ENCODE measurements around the gene C19orf12. TPM values are rescaled to one million over a fixed set of nuclear protein-coding genes. Genes with fewer than 3 reads are reported as not detected.

Gene C19orf12
- total and polyA plus RNA-seq, 7 experiments from 2014 or later, result 17.6 to 51.5 (median 23.3) TPM

- H3K4me3 ChIP-seq (ENCODE audit: low read length), result no peak overlapping the region
- Mint-ChIP-seq H3K36me3 (peaks cover 0 to 56% (median 7%) of the 10 kb centered on the region in 5 donors), H3K9me3 (peaks cover 0 to 2% (median 0%) of the 10 kb centered on the region in 11 donors), H3K27ac (peak overlapping the region; percentile 79 to 100 (median 98)), H3K4me3 (peak overlapping the region; percentile 77 to 93 (median 84)), H3K4me1 (peaks cover 56 to 85% (median 73%) of the 10 kb centered on the region in 7 donors), H3K27me3 (no peaks in the 10 kb centered on the region)
- no peak for DNase-seq
- peak overlapping the region; percentile 94 for H3K27ac ChIP-seq (ENCODE audit: low read depth, low read length)
- intact Hi-C loops (cut with micrococcal nuclease), result loop anchor here in 1 of 2 donors (5.0 kb wide), 1 partner anchor 272 kb away; the partner anchor contains the start of gene URI1
- POLR2A ChIA-PET, result no interaction called here
- H3K27me3 ChIP-seq (ENCODE audit: control insufficient read depth in 2 of 2, insufficient read depth in 2 of 2, low read length in 2 of 2), result no peaks in the 10 kb centered on the region
- no peaks in the 10 kb centered on the region for H3K9me3 ChIP-seq (ENCODE audit: control insufficient read depth in 2 of 3, low read length in 3 of 3)
- CTCF ChIA-PET, result interaction anchor here (3.5 kb wide), 1 partner anchor 45 kb away, joined by 35 read pairs; the partner anchor contains the start of gene C19orf12
- H3K4me1 ChIP-seq (ENCODE audit: control insufficient read depth in 2 of 2, insufficient read depth in 2 of 2, low read length in 2 of 2), result peaks cover 82 to 83% of the 10 kb centered on the region in 2 donors
- peaks cover 8 to 23% (median 8%) of the 10 kb centered on the region in 3 experiments for H3K36me3 ChIP-seq (ENCODE audit: control insufficient read depth in 2 of 3, insufficient read depth in 3 of 3, low read length in 3 of 3)
- ATAC-seq, result no peak
Measured at GRCh38 chr19:29670255-29670654, 44.8 kb downstream of the C19orf12 start.

GRCh38 chr19:29668746-29669609 lies 46.1 kb downstream of the C19orf12 start:
- H3K27ac Mint-ChIP-seq, result peak overlapping the region; percentile 88 to 100 (median 98)
- Histone ChIP-seq H3K4me1 (ENCODE audit: control insufficient read depth in 2 of 2, insufficient read depth in 2 of 2, low read length in 2 of 2) (peaks cover 69 to 70% of the 10 kb centered on the region in 2 donors), H3K27me3 (ENCODE audit: control insufficient read depth in 2 of 2, insufficient read depth in 2 of 2, low read length in 2 of 2) (no peaks in the 10 kb centered on the region), H3K36me3 (ENCODE audit: control insufficient read depth in 2 of 3, insufficient read depth in 3 of 3, low read length in 3 of 3) (peaks cover 0 to 11% (median 0%) of the 10 kb centered on the region in 3 experiments), H3K9me3 (ENCODE audit: control insufficient read depth in 2 of 3, low read length in 3 of 3) (no peaks in the 10 kb centered on the region), H3K27ac (ENCODE audit: low read depth, low read length) (peak overlapping the region; percentile 94), H3K4me3 (ENCODE audit: low read length) (peak overlapping the region; percentile 62)
- DNase-seq (no peak), ATAC-seq (no peak)
- H3K36me3 Mint-ChIP-seq, result peaks cover 0 to 56% (median 7%) of the 10 kb centered on the region in 5 donors
- no peaks in the 10 kb centered on the region for H3K27me3 Mint-ChIP-seq
- ChIA-PET CTCF (interaction anchor here (0.6 to 5.5 kb wide), 9 partner anchors 9 to 204 kb away, joined by 3 to 62 read pairs (median 21); partner anchors contain the start of genes C19orf12 and POP4), POLR2A (interaction anchor here (1.2 to 9.7 kb wide), 11 partner anchors 7 to 63 kb away, joined by 3 to 150 read pairs (median 14); partner anchors contain the start of genes C19orf12 and POP4)
- peaks cover 56 to 83% (median 78%) of the 10 kb centered on the region in 7 donors for H3K4me1 Mint-ChIP-seq
- H3K4me3 Mint-ChIP-seq, result peak overlapping the region; percentile 77 to 98 (median 93)
- H3K9me3 Mint-ChIP-seq, result peaks cover 0 to 2% (median 0%) of the 10 kb centered on the region in 11 donors
- intact Hi-C loops (cut with micrococcal nuclease), result loop anchor here (1.0 kb wide), 2 partner anchors 47 to 59 kb away; no protein-coding TSS in a partner anchor

GRCh38 chr19:29667901-29668341 lies 47.1 kb downstream of the C19orf12 start:
- CTCF ChIA-PET, result interaction anchor here (0.7 to 5.5 kb wide), 17 partner anchors 10 to 61 kb away, joined by 3 to 62 read pairs (median 4); partner anchors contain the start of genes C19orf12 and POP4
- no peaks in the 10 kb centered on the region for H3K9me3 ChIP-seq (ENCODE audit: control insufficient read depth in 2 of 3, low read length in 3 of 3)
- intact Hi-C loops (cut with micrococcal nuclease), result loop anchor here (1.0 to 2.0 kb wide), 4 partner anchors 13 to 58 kb away; no protein-coding TSS in a partner anchor
- POLR2A ChIA-PET, result interaction anchor here (0.5 to 9.7 kb wide), 16 partner anchors 8 to 274 kb away, joined by 3 to 150 read pairs (median 5); partner anchors contain the start of genes C19orf12, POP4 and URI1
- Mint-ChIP-seq H3K9me3 (peaks cover 0 to 2% (median 0%) of the 10 kb centered on the region in 11 donors), H3K27ac (peak overlapping the region; percentile 88 to 100 (median 97)), H3K4me1 (peaks cover 50 to 82% (median 74%) of the 10 kb centered on the region in 7 donors), H3K4me3 (peak overlapping the region; percentile 89 to 98 (median 93)), H3K36me3 (peaks cover 0 to 50% (median 7%) of the 10 kb centered on the region in 5 donors), H3K27me3 (no peaks in the 10 kb centered on the region)
- peak; percentile 57 for ATAC-seq
- peak overlapping the region; percentile 94 for H3K27ac ChIP-seq (ENCODE audit: low read depth, low read length)
- H3K4me3 ChIP-seq (ENCODE audit: low read length), result peak overlapping the region; percentile 62
- H3K27me3 ChIP-seq (ENCODE audit: control insufficient read depth in 2 of 2, insufficient read depth in 2 of 2, low read length in 2 of 2), result no peaks in the 10 kb centered on the region
- H3K36me3 ChIP-seq (ENCODE audit: control insufficient read depth in 2 of 3, insufficient read depth in 3 of 3, low read length in 3 of 3), result peaks cover 0 to 7% (median 0%) of the 10 kb centered on the region in 3 experiments
- DNase-seq, result peak in 8 of 9 donors; percentile 47 to 73 (median 68)
- H3K4me1 ChIP-seq (ENCODE audit: control insufficient read depth in 2 of 2, insufficient read depth in 2 of 2, low read length in 2 of 2), result peaks cover 59% of the 10 kb centered on the region in 2 donors

GRCh38 chr19:29667387-29667783 lies 47.7 kb downstream of the C19orf12 start:
- Mint-ChIP-seq H3K27me3 (no peaks in the 10 kb centered on the region), H3K9me3 (peaks cover 0 to under 1% (median 0%) of the 10 kb centered on the region in 11 donors), H3K36me3 (peaks cover 0 to 45% (median 7%) of the 10 kb centered on the region in 5 donors), H3K4me3 (peak overlapping the region; percentile 89 to 98 (median 93)), H3K27ac (peak overlapping the region; percentile 88 to 100 (median 97)), H3K4me1 (peaks cover 45 to 82% (median 72%) of the 10 kb centered on the region in 7 donors)
- Histone ChIP-seq H3K4me3 (ENCODE audit: low read length) (peak overlapping the region; percentile 62), H3K4me1 (ENCODE audit: control insufficient read depth in 2 of 2, insufficient read depth in 2 of 2, low read length in 2 of 2) (peaks cover 53 to 55% of the 10 kb centered on the region in 2 donors), H3K36me3 (ENCODE audit: control insufficient read depth in 2 of 3, insufficient read depth in 3 of 3, low read length in 3 of 3) (peaks cover 0 to 7% (median 0%) of the 10 kb centered on the region in 3 experiments), H3K9me3 (ENCODE audit: control insufficient read depth in 2 of 3, low read length in 3 of 3) (no peaks in the 10 kb centered on the region), H3K27ac (ENCODE audit: low read depth, low read length) (peak overlapping the region; percentile 94), H3K27me3 (ENCODE audit: control insufficient read depth in 2 of 2, insufficient read depth in 2 of 2, low read length in 2 of 2) (no peaks in the 10 kb centered on the region)
- ATAC-seq (no peak), DNase-seq (no peak)
- intact Hi-C loops (cut with micrococcal nuclease), result loop anchor here (2.0 kb wide), 2 partner anchors 13 to 23 kb away; no protein-coding TSS in a partner anchor
- ChIA-PET POLR2A (interaction anchor here (0.6 to 9.7 kb wide), 13 partner anchors 8 to 299 kb away, joined by 3 to 150 read pairs (median 7); partner anchors contain the start of genes C19orf12, POP4 and URI1), CTCF (interaction anchor here (0.8 to 5.5 kb wide), 15 partner anchors 10 to 60 kb away, joined by 3 to 62 read pairs (median 4); partner anchors contain the start of genes C19orf12 and POP4)

GRCh38 chr19:29666578-29667386 lies 48.3 kb downstream of the C19orf12 start:
- Mint-ChIP-seq H3K27ac (peak overlapping the region; percentile 88 to 100 (median 97)), H3K36me3 (peaks cover 0 to 42% (median 7%) of the 10 kb centered on the region in 5 donors), H3K27me3 (no peaks in the 10 kb centered on the region), H3K9me3 (no peaks in the 10 kb centered on the region), H3K4me3 (peak overlapping the region; percentile 89 to 98 (median 93)), H3K4me1 (peaks cover 39 to 81% (median 71%) of the 10 kb centered on the region in 7 donors)
- no peaks in the 10 kb centered on the region for H3K9me3 ChIP-seq (ENCODE audit: control insufficient read depth in 2 of 3, low read length in 3 of 3)
- ChIA-PET POLR2A (interaction anchor here (0.6 to 9.7 kb wide), 15 partner anchors 9 to 298 kb away, joined by 3 to 150 read pairs (median 5); partner anchors contain the start of genes C19orf12, POP4 and URI1), CTCF (interaction anchor here (0.8 to 5.5 kb wide), 12 partner anchors 11 to 60 kb away, joined by 3 to 62 read pairs (median 4); partner anchors contain the start of genes C19orf12 and POP4)
- ATAC-seq, result no peak
- H3K27ac ChIP-seq (ENCODE audit: low read depth, low read length), result peak overlapping the region; percentile 94
- H3K36me3 ChIP-seq (ENCODE audit: control insufficient read depth in 2 of 3, insufficient read depth in 3 of 3, low read length in 3 of 3), result peaks cover 0 to 7% (median 0%) of the 10 kb centered on the region in 3 experiments
- intact Hi-C loops (cut with micrococcal nuclease), result loop anchor here (2.0 kb wide), 2 partner anchors 14 to 22 kb away; no protein-coding TSS in a partner anchor
- peak in 1 of 9 donors; percentile 37 for DNase-seq
- H3K27me3 ChIP-seq (ENCODE audit: control insufficient read depth in 2 of 2, insufficient read depth in 2 of 2, low read length in 2 of 2), result no peaks in the 10 kb centered on the region
- peak overlapping the region; percentile 62 for H3K4me3 ChIP-seq (ENCODE audit: low read length)
- peaks cover 47 to 55% of the 10 kb centered on the region in 2 donors for H3K4me1 ChIP-seq (ENCODE audit: control insufficient read depth in 2 of 2, insufficient read depth in 2 of 2, low read length in 2 of 2)
